Stimulated activated CD4-positive, alpha-beta T cell treated with anti-CD3 and anti-CD28 coated beads, Interleukin-4, amount 100 ng/mL, for 48 hours (primary cell): ENCODE results near the gene MYO1D.
"Not testable (repeated sequence)": the region's sequence is repeated elsewhere in the genome, so short reads cannot be mapped to it uniquely, and the experiment has no call there.

Experiments used
- DNase-seq, 2 donors: peaks; one replicate each; pipeline ENCODE4 v3.0.0-alpha.2; 2020; ENCODE audit warnings: low read depth in 2 of 2

The MYO1D gene

GRCh38 chr17:32894245-32894644 is 17.3 kb upstream of the MYO1D start:
- no peak for DNase-seq

DNA sequence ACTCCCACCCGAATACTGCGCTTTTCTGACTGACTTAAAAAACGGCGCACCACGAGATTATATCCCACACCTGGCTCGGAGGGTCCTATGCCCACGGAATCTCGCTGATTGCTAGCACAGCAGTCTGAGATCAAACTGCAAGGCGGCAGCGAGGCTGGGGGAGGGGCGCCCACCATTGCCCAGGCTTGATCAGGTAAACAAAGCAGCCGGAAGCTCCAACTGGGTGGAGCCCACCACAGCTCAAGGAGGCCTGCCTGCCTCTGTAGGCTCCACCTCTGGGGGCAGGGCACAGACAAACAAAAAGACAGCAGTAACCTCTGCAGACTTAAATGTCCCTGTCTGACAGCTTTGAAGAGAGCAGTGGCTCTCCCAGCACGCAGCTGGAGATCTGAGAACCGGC is 10.5 kb upstream of the MYO1D start:
- DNase-seq = not testable (repeated sequence)

- DNase-seq = not testable (repeated sequence)
Measured at GRCh38 chr17:32886951-32887350, 10.0 kb upstream of the MYO1D start.

DNA sequence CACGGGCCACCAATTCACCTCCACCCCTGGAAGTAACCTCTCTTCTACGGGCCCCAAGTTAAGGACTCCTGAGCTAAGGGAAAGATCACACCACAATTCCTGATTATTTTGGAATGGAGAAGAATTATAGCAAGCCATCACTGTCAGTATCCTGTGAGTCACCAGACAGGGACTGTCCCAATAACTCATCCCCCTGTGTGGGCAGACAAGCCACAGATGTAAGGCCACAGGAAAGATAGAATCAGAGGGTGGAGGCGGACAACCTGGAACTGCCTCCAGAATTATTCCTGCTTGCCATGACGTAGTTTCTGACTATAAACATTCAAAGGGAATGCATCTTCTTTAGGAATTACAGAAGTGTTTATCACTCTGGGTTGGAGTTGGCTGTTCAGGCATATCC is 5.8 kb upstream of the MYO1D start:
- peak in 1 of 2 donors; percentile 38 for DNase-seq

GRCh38 chr17:32882029-32882428 is 5.1 kb upstream of the MYO1D start:
- DNase-seq = no peak

- no peak for DNase-seq
Measured at GRCh38 chr17:32880671-32881453, 3.9 kb upstream of the MYO1D start.

- no peak for DNase-seq
Measured at GRCh38 chr17:32879134-32879533, 2.2 kb upstream of the MYO1D start.

DNA sequence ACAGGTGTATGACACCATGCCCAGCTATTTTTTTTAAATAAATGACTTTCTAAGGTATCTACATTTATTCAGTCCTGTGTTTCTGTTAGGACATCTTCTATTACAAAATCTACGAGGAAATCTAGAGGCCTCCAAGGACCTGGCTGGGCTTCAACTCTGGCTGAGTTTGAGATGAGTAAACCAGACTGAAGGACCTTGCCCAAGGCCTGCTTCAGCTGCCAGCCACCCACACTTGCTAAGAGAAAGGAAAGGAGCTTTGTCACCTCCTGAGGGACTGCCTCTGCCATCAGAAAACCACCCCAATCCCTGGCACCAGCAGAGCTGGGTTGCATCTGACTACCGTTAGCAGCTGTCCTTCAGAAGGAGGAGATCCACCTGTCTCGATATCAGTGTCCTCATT is 1.3 kb upstream of the MYO1D start:
- no peak for DNase-seq

DNA sequence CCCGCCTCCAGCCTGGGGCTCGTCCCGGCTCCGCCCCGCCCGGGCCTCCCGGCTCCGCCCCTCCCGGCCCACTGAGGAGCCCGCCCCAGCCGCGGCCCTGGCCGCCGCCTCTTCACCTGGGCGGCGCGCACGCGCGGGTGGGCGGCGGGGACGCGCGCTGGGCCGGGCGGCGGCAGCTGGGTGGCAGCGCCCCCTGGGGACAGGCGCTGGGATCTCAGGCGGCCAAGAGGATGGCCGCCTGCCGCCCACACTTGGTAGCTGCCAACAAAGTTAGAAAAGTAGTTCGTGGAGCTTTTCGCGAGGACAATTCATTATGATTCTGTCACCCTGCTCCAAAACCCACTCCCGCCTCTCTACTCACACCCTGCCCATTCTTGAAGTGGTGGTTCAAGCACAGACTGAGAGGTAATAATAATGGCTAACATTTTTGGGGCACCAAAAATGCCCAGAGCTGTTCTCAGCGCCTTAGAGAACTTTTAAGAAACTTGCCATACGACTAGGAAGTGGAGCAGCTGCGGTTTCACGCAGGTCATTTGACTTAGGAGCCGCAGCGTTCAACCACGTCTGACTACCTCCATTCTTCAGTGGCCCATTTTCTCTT is 340 bp upstream of the MYO1D start:
- DNase-seq = peak; percentile 87 to 91

DNA sequence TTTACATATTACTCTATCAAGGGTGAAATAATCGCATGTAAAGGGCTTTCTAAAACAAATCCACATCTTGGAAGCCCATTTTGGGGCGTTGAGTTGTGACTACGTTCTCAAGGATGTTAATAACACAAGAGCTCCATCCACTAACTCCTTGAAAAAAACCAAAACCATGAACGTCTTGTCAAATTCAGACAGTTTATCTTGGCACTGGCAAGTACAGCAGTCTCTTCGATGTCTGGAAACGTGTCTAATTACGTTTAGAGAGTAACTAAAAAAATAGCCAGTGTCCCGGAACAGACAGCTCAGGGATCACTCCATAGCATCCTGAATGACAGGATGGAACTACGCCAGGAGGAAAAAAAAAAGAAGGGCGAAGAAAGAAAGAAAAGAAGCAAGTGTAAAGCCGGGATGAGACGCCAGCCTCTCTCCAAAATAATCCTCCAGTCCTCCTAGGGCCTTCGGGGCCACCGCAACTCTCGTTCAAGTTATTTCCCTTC is 954 bp downstream of the MYO1D start:
- DNase-seq = no peak

GRCh38 chr17:32875230-32875917 is 1.6 kb downstream of the MYO1D start:
- DNase-seq = no peak

- no peak for DNase-seq
Measured at GRCh38 chr17:32873114-32873513, 3.8 kb downstream of the MYO1D start.

DNA sequence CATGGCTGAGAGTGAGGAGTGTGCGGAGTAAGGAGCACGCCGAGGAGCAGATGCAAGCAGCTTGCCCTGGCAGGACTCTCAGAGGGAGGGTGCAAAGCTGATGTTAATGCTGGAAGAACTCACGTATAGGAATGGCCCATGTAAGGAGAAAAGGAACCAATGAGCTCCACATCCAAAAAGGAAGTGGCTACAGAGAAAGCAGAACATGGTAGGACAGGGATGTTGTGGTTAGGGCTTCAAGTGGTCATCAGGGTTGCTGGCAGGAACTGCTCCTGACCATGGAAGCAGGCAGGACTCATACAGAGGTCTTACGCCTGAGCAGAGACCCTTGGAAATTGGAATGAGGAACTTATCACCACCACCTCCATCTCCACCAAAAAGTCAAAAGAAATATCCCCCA is 5.2 kb downstream of the MYO1D start:
- no peak for DNase-seq

DNA sequence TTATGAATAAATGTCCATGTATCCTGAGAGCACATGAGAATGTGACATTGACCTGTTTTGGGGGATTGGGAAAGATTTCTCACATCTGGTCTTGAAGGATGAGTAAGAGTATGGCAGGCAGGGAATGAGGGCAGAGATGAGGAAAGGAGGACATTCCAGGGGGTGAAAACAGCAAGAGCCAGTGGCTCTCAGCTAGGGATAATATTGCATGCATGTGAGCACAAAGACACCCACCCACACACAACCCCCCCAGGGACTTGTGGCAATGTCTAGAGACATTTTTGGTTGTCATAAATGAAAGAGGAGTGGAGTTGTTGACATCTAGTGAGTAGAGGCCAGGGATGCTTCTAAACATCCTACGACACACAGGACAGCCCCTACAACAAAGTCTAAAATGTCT is 6.0 kb downstream of the MYO1D start:
- no peak for DNase-seq

DNA sequence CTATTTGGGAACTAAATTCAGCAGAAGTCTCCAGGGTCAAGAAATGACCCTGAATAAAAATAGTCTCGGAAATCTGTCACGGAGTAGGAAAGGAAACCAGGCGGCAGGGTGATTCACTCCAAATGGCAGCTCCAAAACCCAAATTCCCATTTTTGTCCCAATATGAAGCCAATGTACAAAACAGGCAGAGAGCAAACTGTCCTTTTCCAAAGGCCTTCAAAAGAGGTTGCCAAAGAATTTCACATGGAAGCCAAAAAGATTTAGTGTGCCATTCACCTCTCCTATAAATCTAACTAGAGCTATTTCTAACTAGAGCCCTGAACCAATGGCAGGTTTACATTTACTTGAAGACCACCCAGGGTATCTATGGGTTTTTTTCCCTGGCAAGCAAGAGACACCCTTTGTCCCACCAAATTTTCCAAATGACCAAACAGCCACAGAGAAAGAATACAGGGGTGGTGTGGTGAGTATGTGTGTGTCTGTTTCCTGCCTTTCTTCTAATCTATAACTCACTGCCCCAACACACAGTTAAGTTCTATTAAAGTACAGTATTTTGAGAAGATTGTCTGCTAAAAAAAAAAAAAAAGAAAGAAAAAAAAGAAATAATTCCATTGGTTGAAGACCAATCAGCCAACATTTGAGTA is 6.8 kb downstream of the MYO1D start:
- DNase-seq = no peak

- no peak for DNase-seq
Measured at GRCh38 chr17:32869345-32870026, 7.4 kb downstream of the MYO1D start.

DNA sequence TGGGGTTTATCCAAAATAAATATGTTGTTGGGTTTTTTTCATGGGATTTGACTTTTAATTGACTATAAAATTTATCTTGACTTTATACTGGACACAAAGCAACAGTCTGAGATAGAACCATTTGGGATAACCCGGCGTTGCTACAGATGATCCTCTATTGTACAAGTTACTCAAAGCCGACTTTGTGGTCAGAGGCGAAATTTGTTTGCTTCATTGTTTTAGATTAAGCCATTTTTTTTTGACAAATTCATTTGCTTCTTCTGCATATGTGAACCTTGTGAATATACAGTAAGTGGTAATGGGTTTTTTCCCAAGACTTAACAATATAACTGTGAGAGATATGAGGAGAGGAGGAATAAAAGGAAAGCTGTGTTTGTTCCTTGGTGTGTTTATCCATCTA is 11.8 kb downstream of the MYO1D start:
- no peak for DNase-seq

- no peak for DNase-seq
Measured at GRCh38 chr17:32863559-32863958, 13.4 kb downstream of the MYO1D start.

- DNase-seq = no peak
Measured at GRCh38 chr17:32862940-32863339, 14.0 kb downstream of the MYO1D start.

- DNase-seq = no peak
Measured at GRCh38 chr17:32861981-32862380, 14.9 kb downstream of the MYO1D start.

DNA sequence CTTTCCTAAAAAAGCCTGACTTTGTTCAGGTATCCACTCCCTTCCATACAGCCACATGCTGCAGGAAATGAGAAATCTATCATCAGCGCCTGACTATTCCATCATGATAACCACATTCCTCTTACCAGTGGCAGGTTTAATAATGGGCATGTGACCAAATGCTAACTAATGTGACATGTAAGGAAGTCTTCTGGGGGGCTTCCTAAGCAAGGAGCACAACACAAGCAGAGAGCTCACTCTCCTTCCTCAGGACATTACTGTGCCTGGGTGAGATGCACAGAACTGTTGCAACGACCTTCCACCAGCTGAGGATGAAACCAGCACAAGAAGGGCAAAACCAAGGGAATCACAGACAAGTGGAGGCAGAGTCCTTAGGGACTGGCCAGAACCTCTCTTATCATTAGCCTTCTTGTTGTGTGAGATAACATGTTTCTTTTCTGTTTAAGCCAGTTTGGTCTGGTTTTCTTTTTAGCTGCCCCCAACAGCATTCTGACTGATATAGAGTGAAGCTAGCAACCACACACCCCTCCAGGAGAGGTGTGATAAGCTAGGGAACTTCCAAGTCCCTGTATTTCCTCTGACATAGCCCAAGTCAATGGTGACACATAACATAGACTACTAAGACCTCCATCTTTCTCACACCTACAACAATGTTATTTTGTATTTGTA is 16.9 kb downstream of the MYO1D start:
- DNase-seq = no peak
